HL-60 (cell line): ENCODE data around the gene ZPLD1.

Experiments
- DNase-seq, 2 experiments: peaks; one replicate each; pipeline ENCODE4 v3.0.0-alpha.2; 2010 to 2020; ENCODE audit warnings: low read depth in 1 of 2, low spot score in 1 of 2
- H3K27ac ChIP-seq: fragments of 250-450 bp; sonication (Bioruptor Pico); replicated peaks from 2 replicates; pipeline ENCODE4 v1.5.1; 2020; ENCODE audit warnings: mild to moderate bottlenecking, moderate library complexity
- H3K27me3 ChIP-seq: fragments of 250-450 bp; sonication (Bioruptor Pico); 2 replicates; pipeline ENCODE4 v1.5.1; 2021; ENCODE audit warnings: mild to moderate bottlenecking, moderate library complexity; ENCODE audit not compliant: insufficient read depth, poor library complexity, severe bottlenecking
- H3K4me3 ChIP-seq: replicated peaks from 2 replicates; pipeline ENCODE4 v1.5.1; 2011; ENCODE audit warnings: mild to moderate bottlenecking, control low read depth, low read length; ENCODE audit not compliant: insufficient read depth
- CTCF ChIP-seq: IDR thresholded peaks from one replicate; pipeline ENCODE4 v1.5.1; 2011; ENCODE audit warnings: low read length, control low read depth, inconsistent platforms; ENCODE audit not compliant: insufficient read depth
- GABPA ChIP-seq: IDR thresholded peaks from 2 replicates; pipeline ENCODE4 v1.6.1; 2012; ENCODE audit warnings: low read depth
- POLR2AphosphoS5 ChIP-seq: IDR thresholded peaks from 2 replicates; pipeline ENCODE4 v1.6.1; 2012; ENCODE audit warnings: low read depth
- REST ChIP-seq: IDR thresholded peaks from 2 replicates; pipeline ENCODE4 v1.6.1; 2012; ENCODE audit warnings: low read depth; ENCODE audit not compliant: insufficient replicate concordance
- SPI1 ChIP-seq: IDR thresholded peaks from 2 replicates; pipeline ENCODE4 v1.6.1; 2012; ENCODE audit warnings: low read depth, mild to moderate bottlenecking, borderline replicate concordance

The ZPLD1 gene

GRCh38 chr3:102443021-102443420 is 8.2 kb downstream of the ZPLD1 start:
- no peak overlapping the region for H3K27ac ChIP-seq
- DNase-seq = no peak
- TF ChIP-seq GABPA = no peak
- TF ChIP-seq CTCF = no peak
- no peak for TF ChIP-seq POLR2AphosphoS5
- TF ChIP-seq REST = no peak
- TF ChIP-seq SPI1 = no peak
- H3K27me3 ChIP-seq = no peaks in the 10 kb centered on the region
- no peak overlapping the region for H3K4me3 ChIP-seq

- H3K27ac ChIP-seq = no peak overlapping the region
- TF ChIP-seq GABPA = no peak
- TF ChIP-seq CTCF = no peak
- no peak for TF ChIP-seq POLR2AphosphoS5
- TF ChIP-seq SPI1 = no peak
- TF ChIP-seq REST = no peak
- H3K4me3 ChIP-seq = no peak overlapping the region
- H3K27me3 ChIP-seq = no peaks in the 10 kb centered on the region
- DNase-seq = no peak
These were observed 9.3 kb downstream of the ZPLD1 start for GRCh38 chr3:102444101-102444500.

- no peaks in the 10 kb centered on the region for H3K27me3 ChIP-seq
- H3K4me3 ChIP-seq = no peak overlapping the region
- no peak overlapping the region for H3K27ac ChIP-seq
- TF ChIP-seq GABPA (no peak), SPI1 (no peak), REST (no peak), CTCF (no peak), POLR2AphosphoS5 (no peak)
- DNase-seq = no peak
These were observed 12.5 kb downstream of the ZPLD1 start for GRCh38 chr3:102447272-102447671.
